Peyer's patch (tissue), 4 donors: ENCODE data around the gene GMCL2.

Experiments used
- POLR2A ChIP-seq, 2 donors: fragments of 450-650 bp; IDR thresholded peaks; one replicate each; pipeline ENCODE4 v1.5.1; 2017; ENCODE audit warnings: antibody characterized with exemption in 2 of 2, mild to moderate bottlenecking in 2 of 2, moderate library complexity in 2 of 2
- TF ChIP-seq, protein P1 (sequence below), 6 experiments: fragments of 450-650 bp in 4 of 6; fragments of 200-600 bp in 2 of 6; sonication (generic) in 1 of 6; IDR thresholded peaks; one replicate each; pipeline ENCODE4 v1.5.1; 2017 to 2019; ENCODE audit warnings: antibody characterized with exemption in 6 of 6, mild to moderate bottlenecking in 3 of 6, moderate library complexity in 1 of 6

GRCh38 chr5:178152491-178153444 is 34.4 kb downstream of the GMCL2 start:
- TF ChIP-seq, protein P1, sequence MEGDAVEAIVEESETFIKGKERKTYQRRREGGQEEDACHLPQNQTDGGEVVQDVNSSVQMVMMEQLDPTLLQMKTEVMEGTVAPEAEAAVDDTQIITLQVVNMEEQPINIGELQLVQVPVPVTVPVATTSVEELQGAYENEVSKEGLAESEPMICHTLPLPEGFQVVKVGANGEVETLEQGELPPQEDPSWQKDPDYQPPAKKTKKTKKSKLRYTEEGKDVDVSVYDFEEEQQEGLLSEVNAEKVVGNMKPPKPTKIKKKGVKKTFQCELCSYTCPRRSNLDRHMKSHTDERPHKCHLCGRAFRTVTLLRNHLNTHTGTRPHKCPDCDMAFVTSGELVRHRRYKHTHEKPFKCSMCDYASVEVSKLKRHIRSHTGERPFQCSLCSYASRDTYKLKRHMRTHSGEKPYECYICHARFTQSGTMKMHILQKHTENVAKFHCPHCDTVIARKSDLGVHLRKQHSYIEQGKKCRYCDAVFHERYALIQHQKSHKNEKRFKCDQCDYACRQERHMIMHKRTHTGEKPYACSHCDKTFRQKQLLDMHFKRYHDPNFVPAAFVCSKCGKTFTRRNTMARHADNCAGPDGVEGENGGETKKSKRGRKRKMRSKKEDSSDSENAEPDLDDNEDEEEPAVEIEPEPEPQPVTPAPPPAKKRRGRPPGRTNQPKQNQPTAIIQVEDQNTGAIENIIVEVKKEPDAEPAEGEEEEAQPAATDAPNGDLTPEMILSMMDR (IDR thresholded peaks at IDR 0.05): no peak
- no peak for TF ChIP-seq POLR2A (IDR thresholded peaks at IDR 0.05)
